ENCODE data around the gene RAB18. TPM values are rescaled to one million over a fixed set of nuclear protein-coding genes. Genes with fewer than 3 reads are reported as not detected.
"Not testable (repeated sequence)": the region's sequence is repeated elsewhere in the genome, so short reads cannot be mapped to it uniquely, and the experiment has no call there.

The RAB18 gene
- total RNA-seq, 1 experiment from 2014 or later = 68.1 TPM

- H3K9me2 ChIP-seq (ENCODE audit: insufficient read depth) = no peaks in the 10 kb centered on the region
- H2AFZ ChIP-seq (ENCODE audit: low read depth, low read length, poor library complexity, severe bottlenecking) = no peak overlapping the region
- ATAC-seq (no peak), DNase-seq (ENCODE audit: low read depth, low spot score) (no peak)
- no peak for TF ChIP-seq ATF3 (IDR thresholded peaks at IDR 0.05)
- TF ChIP-seq RAD21 (IDR thresholded peaks at IDR 0.05; ENCODE audit: low read depth) = no peak
- TF ChIP-seq SIN3A (IDR thresholded peaks at IDR 0.05; ENCODE audit: low read depth) = no peak
- TF ChIP-seq POLR2AphosphoS5 (IDR thresholded peaks at IDR 0.05; ENCODE audit: low read depth, low read length) = no peak
- no peak for TF ChIP-seq POLR2A (IDR thresholded peaks at IDR 0.05; ENCODE audit: borderline replicate concordance, extremely low read depth, insufficient read depth, insufficient read length)
- no peak for TF ChIP-seq ZNF274 (IDR thresholded peaks at IDR 0.05; ENCODE audit: low read depth, low read length)
- TF ChIP-seq FOSL1 (IDR thresholded peaks at IDR 0.05; ENCODE audit: low read depth) = no peak
- BruUV-seq (replicated peaks) = no TSS peak
- ChIA-PET RAD21 (ENCODE audit: low non-redundant PET in 1 of 2, low total read pairs in 2 of 2, uncharacterized antibody in 2 of 2, unreplicated experiment in 2 of 2) (no interaction called here), POLR2A (no interaction called here), CTCF (no interaction called here)
- no peaks in the 10 kb centered on the region for H4K20me1 ChIP-seq (ENCODE audit: insufficient read depth)
- no peak overlapping the region for H3K9ac ChIP-seq (ENCODE audit: low read length)
- intact Hi-C loops (cut with micrococcal nuclease) = no loop called here
- H3K79me2 ChIP-seq (ENCODE audit: insufficient read depth, low read length) = no peaks in the 10 kb centered on the region
- H3K4me2 ChIP-seq (ENCODE audit: low read length) = no peak overlapping the region
- no peaks in the 10 kb centered on the region for H3K27me3 ChIP-seq (ENCODE audit: insufficient read depth, low read length)
- H3K36me3 ChIP-seq (ENCODE audit: control insufficient read depth in 1 of 2, insufficient read depth in 2 of 2, low read length in 2 of 2) = no peaks in the 10 kb centered on the region
- H3K9me3 ChIP-seq (ENCODE audit: control insufficient read depth in 1 of 2, insufficient read depth in 1 of 2, low read depth in 1 of 2, low read length in 2 of 2) = no peaks in the 10 kb centered on the region
- no peak overlapping the region for H3K27ac ChIP-seq (ENCODE audit: low read depth, low read length)
- no peak overlapping the region for H3K4me3 ChIP-seq (replicated peaks in 1 of 2; ENCODE audit: low read depth in 1 of 2, low read length in 2 of 2)
- no peaks in the 10 kb centered on the region for H3K4me1 ChIP-seq (ENCODE audit: control insufficient read depth in 1 of 2, insufficient read depth in 2 of 2, low read length in 2 of 2)
Observed at GRCh38 chr10:27464993-27465392, 39.1 kb upstream of the RAB18 start.

GRCh38 chr10:27465596-27465995, 38.5 kb upstream of the RAB18 start:
- BruUV-seq (replicated peaks); POLR2A ChIA-PET: not testable (repeated sequence)

More at GRCh38 chr10:27465596-27465995, 38.5 kb upstream of the RAB18 start:
- H3K9me2 ChIP-seq (ENCODE audit: insufficient read depth); H4K20me1 ChIP-seq (ENCODE audit: insufficient read depth); RAD21 ChIA-PET (ENCODE audit: low non-redundant PET in 1 of 2, low total read pairs in 2 of 2, uncharacterized antibody in 2 of 2, unreplicated experiment in 2 of 2); H2AFZ ChIP-seq (ENCODE audit: low read depth, low read length, poor library complexity, severe bottlenecking); H3K27ac ChIP-seq (ENCODE audit: low read depth, low read length); H3K36me3 ChIP-seq (ENCODE audit: control insufficient read depth in 1 of 2, insufficient read depth in 2 of 2, low read length in 2 of 2); CTCF ChIA-PET; H3K4me2 ChIP-seq (ENCODE audit: low read length); DNase-seq (ENCODE audit: low read depth, low spot score); intact Hi-C loops (cut with micrococcal nuclease); H3K4me1 ChIP-seq (ENCODE audit: control insufficient read depth in 1 of 2, insufficient read depth in 2 of 2, low read length in 2 of 2); H3K9me3 ChIP-seq (ENCODE audit: control insufficient read depth in 1 of 2, insufficient read depth in 1 of 2, low read depth in 1 of 2, low read length in 2 of 2); ATAC-seq; H3K79me2 ChIP-seq (ENCODE audit: insufficient read depth, low read length); H3K9ac ChIP-seq (ENCODE audit: low read length); H3K4me3 ChIP-seq (replicated peaks in 1 of 2; ENCODE audit: low read depth in 1 of 2, low read length in 2 of 2); H3K27me3 ChIP-seq (ENCODE audit: insufficient read depth, low read length): not testable (repeated sequence)

Data from HCT116 (cell line).